ENCODE data around the gene PLG. TPM values are rescaled to one million over a fixed set of nuclear protein-coding genes. Genes with fewer than 3 reads are reported as not detected.

The PLG gene
- total RNA-seq, 1 donor from 2014 or later = not detected

DNA sequence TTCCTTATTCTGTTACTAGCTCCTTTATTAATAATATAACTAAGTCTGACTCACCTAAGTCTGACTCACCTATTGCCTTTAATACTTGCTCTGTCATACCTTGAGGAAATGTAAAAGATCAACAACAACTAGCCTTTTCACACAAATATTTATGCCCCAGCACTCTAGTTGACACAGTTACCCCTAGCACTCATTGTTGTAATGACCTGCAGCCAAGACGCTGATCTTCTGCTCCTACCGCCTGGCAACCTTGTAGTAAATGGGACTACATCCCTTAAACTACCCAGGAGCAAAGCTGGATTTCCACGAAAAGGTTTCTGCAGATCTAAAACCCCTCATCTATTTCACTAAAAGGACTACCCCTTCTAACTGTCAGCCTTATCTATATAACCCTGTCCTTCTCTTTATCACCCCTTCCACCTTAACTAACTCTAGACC lies 90.0 kb downstream of the PLG start:
- no peaks in the 10 kb centered on the region for H3K9me3 ChIP-seq (replicated peaks)
- intact Hi-C loops (cut with micrococcal nuclease) = no loop called here
- H3K36me3 ChIP-seq = no peaks in the 10 kb centered on the region
- DNase-seq = no peak
- no peak overlapping the region for H3K27ac ChIP-seq (replicated peaks)
- H3K4me3 ChIP-seq = no peak overlapping the region
- peaks cover 12% of the 10 kb centered on the region for H3K27me3 ChIP-seq (ENCODE audit: low read depth)
- TF ChIP-seq, protein P1, sequence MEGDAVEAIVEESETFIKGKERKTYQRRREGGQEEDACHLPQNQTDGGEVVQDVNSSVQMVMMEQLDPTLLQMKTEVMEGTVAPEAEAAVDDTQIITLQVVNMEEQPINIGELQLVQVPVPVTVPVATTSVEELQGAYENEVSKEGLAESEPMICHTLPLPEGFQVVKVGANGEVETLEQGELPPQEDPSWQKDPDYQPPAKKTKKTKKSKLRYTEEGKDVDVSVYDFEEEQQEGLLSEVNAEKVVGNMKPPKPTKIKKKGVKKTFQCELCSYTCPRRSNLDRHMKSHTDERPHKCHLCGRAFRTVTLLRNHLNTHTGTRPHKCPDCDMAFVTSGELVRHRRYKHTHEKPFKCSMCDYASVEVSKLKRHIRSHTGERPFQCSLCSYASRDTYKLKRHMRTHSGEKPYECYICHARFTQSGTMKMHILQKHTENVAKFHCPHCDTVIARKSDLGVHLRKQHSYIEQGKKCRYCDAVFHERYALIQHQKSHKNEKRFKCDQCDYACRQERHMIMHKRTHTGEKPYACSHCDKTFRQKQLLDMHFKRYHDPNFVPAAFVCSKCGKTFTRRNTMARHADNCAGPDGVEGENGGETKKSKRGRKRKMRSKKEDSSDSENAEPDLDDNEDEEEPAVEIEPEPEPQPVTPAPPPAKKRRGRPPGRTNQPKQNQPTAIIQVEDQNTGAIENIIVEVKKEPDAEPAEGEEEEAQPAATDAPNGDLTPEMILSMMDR (IDR thresholded peaks at IDR 0.05; ENCODE audit: borderline replicate concordance) = no peak
- no peaks in the 10 kb centered on the region for H3K4me1 ChIP-seq

DNA sequence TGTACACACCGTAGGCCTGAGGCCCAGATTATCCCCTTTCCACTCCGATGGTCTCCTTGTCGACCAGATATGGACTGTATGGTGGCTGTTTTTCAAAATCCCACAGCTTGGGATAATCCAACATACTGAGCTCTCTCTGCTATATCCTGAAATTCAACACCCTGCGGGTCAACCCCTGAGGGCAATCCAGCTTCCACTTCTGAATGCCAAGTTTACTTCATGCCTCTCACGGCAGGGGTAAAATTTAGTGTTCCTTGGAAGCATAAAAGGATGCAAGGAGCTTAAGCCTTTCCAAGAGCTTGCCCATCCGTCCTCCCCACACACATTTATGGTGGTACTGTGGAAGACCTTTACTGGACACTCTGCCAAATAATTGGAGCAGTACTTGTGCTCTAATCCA lies 90.7 kb downstream of the PLG start:
- no peak overlapping the region for H3K4me3 ChIP-seq
- no peak overlapping the region for H3K27ac ChIP-seq (replicated peaks)
- TF ChIP-seq, protein P1 (IDR thresholded peaks at IDR 0.05; ENCODE audit: borderline replicate concordance) = no peak
- no peaks in the 10 kb centered on the region for H3K36me3 ChIP-seq
- DNase-seq = no peak
- H3K9me3 ChIP-seq (replicated peaks) = peaks cover 4% of the 10 kb centered on the region
- intact Hi-C loops (cut with micrococcal nuclease) = no loop called here
- H3K4me1 ChIP-seq = no peaks in the 10 kb centered on the region
- peaks cover 10% of the 10 kb centered on the region for H3K27me3 ChIP-seq (ENCODE audit: low read depth)

DNA sequence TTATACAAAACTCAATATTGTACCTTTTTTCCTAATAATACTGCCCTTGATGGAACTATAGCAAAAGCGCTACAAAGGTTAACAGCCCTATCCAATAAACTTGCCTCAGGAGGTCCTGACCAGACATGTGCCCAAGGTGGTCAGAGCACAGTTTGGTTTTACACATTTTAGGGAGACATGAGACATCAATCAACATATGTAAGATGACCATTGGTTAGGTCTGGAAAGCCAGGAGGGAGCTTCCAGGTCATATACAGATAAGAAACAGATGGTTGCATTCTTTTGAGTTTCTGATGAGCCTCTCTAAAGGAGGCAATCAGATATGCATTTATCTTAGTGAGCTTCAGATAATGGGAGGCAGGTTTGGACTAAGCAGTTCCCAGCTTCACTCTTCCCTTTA lies 91.6 kb downstream of the PLG start:
- intact Hi-C loops (cut with micrococcal nuclease) = no loop called here
- H3K27me3 ChIP-seq (ENCODE audit: low read depth) = peaks cover 2% of the 10 kb centered on the region
- DNase-seq = no peak
- no peaks in the 10 kb centered on the region for H3K36me3 ChIP-seq
- H3K4me3 ChIP-seq = no peak overlapping the region
- H3K4me1 ChIP-seq = no peaks in the 10 kb centered on the region
- TF ChIP-seq, protein P1 (IDR thresholded peaks at IDR 0.05; ENCODE audit: borderline replicate concordance) = no peak
- H3K9me3 ChIP-seq (replicated peaks) = peaks cover 13% of the 10 kb centered on the region
- no peak overlapping the region for H3K27ac ChIP-seq (replicated peaks)

DNA sequence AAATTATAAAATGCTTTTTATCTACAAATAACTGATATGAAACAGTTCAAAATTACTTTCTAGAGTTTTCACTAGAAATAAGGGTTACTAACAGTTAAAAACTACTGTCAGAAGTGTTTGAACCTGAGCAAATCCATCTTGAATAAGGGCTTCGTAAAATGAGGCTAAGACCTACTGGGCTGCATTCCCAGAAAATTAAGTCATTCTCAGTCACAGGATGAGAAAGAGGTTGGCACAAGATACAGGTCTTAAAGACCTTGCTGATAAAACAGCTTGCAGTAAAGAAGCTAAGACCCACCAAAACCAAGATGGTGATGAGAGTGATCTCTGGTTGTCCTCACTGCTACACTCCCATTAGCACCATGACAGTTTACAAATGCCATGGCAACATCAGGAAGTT lies 93.7 kb downstream of the PLG start:
- no peaks in the 10 kb centered on the region for H3K36me3 ChIP-seq
- intact Hi-C loops (cut with micrococcal nuclease) = no loop called here
- H3K4me3 ChIP-seq = no peak overlapping the region
- no peaks in the 10 kb centered on the region for H3K4me1 ChIP-seq
- no peak overlapping the region for H3K27ac ChIP-seq (replicated peaks)
- DNase-seq = no peak
- no peaks in the 10 kb centered on the region for H3K27me3 ChIP-seq (ENCODE audit: low read depth)
- H3K9me3 ChIP-seq (replicated peaks) = peaks cover 22% of the 10 kb centered on the region
- TF ChIP-seq, protein P1 (IDR thresholded peaks at IDR 0.05; ENCODE audit: borderline replicate concordance) = no peak

DNA sequence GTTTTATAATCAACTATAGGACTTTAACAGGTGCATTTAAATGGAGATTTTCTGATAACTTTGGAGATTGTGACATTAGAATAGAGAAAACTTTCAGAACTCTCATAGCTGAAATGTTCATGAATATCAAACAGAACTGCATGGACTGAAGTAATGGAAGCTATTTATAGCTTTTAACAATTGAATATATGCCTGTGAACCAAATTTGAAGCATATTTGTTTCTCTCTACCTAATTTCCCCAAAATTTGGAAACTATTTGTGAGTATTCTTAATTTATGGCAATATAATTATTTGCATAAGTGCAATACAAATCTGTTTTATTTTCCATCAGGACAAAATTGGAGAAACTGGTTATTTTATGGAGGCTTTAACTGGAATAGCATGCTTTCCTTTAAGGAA lies 96.6 kb downstream of the PLG start:
- no peak for DNase-seq
- intact Hi-C loops (cut with micrococcal nuclease) = no loop called here
- H3K27ac ChIP-seq (replicated peaks) = no peak overlapping the region
- H3K4me3 ChIP-seq = no peak overlapping the region
- no peaks in the 10 kb centered on the region for H3K4me1 ChIP-seq
- TF ChIP-seq, protein P1 (IDR thresholded peaks at IDR 0.05; ENCODE audit: borderline replicate concordance) = no peak
- peaks cover 22% of the 10 kb centered on the region for H3K9me3 ChIP-seq (replicated peaks)
- H3K27me3 ChIP-seq (ENCODE audit: low read depth) = no peaks in the 10 kb centered on the region
- H3K36me3 ChIP-seq = no peaks in the 10 kb centered on the region
